Upper lobe of left lung (tissue), 4 donors: ENCODE measurements around the gene IKZF3.

Experiments
- EP300 ChIP-seq, 4 donors: sonication (generic); formaldehyde crosslinking; IDR thresholded peaks; one replicate each; pipeline ENCODE4 v1.5.1; 2017; ENCODE audit warnings: antibody characterized with exemption in 4 of 4, control low read depth in 2 of 4
- POLR2AphosphoS5 ChIP-seq, 2 donors: sonication (generic); formaldehyde crosslinking; IDR thresholded peaks; one replicate each; pipeline ENCODE4 v1.5.1; 2017; ENCODE audit warnings: antibody characterized with exemption in 2 of 2
- TF ChIP-seq, protein P1 (sequence below), 6 experiments: fragments of 450-650 bp in 4 of 6; fragments of 200-600 bp in 2 of 6; sonication (generic) in 2 of 6; IDR thresholded peaks; one replicate each; pipeline ENCODE4 v1.5.1; 2016 to 2019; ENCODE audit warnings: antibody characterized with exemption in 6 of 6

GRCh38 chr17:39727556-39727955, 136.6 kb downstream of the IKZF3 start:
- TF ChIP-seq POLR2AphosphoS5 (IDR thresholded peaks at IDR 0.05) (no peak), EP300 (IDR thresholded peaks at IDR 0.05) (no peak)
- TF ChIP-seq, protein P1, sequence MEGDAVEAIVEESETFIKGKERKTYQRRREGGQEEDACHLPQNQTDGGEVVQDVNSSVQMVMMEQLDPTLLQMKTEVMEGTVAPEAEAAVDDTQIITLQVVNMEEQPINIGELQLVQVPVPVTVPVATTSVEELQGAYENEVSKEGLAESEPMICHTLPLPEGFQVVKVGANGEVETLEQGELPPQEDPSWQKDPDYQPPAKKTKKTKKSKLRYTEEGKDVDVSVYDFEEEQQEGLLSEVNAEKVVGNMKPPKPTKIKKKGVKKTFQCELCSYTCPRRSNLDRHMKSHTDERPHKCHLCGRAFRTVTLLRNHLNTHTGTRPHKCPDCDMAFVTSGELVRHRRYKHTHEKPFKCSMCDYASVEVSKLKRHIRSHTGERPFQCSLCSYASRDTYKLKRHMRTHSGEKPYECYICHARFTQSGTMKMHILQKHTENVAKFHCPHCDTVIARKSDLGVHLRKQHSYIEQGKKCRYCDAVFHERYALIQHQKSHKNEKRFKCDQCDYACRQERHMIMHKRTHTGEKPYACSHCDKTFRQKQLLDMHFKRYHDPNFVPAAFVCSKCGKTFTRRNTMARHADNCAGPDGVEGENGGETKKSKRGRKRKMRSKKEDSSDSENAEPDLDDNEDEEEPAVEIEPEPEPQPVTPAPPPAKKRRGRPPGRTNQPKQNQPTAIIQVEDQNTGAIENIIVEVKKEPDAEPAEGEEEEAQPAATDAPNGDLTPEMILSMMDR (IDR thresholded peaks at IDR 0.05): no peak
